HG03159 (cell line): Measurements from ENCODE around the gene TMEFF1.
"Not testable (repeated sequence)": the region's sequence is repeated elsewhere in the genome, so short reads cannot be mapped to it uniquely, and the experiment has no call there.

ENCODE experiments used
- ATAC-seq: cut with Tn5 transposase; IDR thresholded peaks from one replicate; pipeline ENCODE4 v1.9.1; 2021; ENCODE audit warnings: mild to moderate bottlenecking, moderate library complexity; ENCODE audit not compliant: unreplicated experiment

TMEFF1 gene, protein sequence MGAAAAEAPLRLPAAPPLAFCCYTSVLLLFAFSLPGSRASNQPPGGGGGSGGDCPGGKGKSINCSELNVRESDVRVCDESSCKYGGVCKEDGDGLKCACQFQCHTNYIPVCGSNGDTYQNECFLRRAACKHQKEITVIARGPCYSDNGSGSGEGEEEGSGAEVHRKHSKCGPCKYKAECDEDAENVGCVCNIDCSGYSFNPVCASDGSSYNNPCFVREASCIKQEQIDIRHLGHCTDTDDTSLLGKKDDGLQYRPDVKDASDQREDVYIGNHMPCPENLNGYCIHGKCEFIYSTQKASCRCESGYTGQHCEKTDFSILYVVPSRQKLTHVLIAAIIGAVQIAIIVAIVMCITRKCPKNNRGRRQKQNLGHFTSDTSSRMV

GRCh38 chr9:100472788-100473275 is at the start of gene TMEFF1:
Gene TMEFF1 (plus strand): TSS chr9:100473149. CDS start chr9:100473545, 396 bp downstream.
- ATAC-seq = peak; percentile 46

- ATAC-seq = no peak
Measured at GRCh38 chr9:100425758-100426157, 47.2 kb upstream of the TMEFF1 start.

- no peak for ATAC-seq
Measured at GRCh38 chr9:100426189-100426529, 46.8 kb upstream of the TMEFF1 start.

GRCh38 chr9:100426530-100427365 is 46.2 kb upstream of the TMEFF1 start, which contains the start of gene MSANTD3:
Gene MSANTD3 (plus strand): TSS chr9:100427143. CDS start chr9:100441939, 14,796 bp downstream.
- peak; percentile 76 for ATAC-seq

GRCh38 chr9:100427366-100428263 is 45.3 kb upstream of the TMEFF1 start:
- peak; percentile 57 for ATAC-seq

GRCh38 chr9:100428871-100429654 is 43.9 kb upstream of the TMEFF1 start:
- no peak for ATAC-seq

- ATAC-seq = no peak
Measured at GRCh38 chr9:100430286-100430940, 42.5 kb upstream of the TMEFF1 start.

DNA sequence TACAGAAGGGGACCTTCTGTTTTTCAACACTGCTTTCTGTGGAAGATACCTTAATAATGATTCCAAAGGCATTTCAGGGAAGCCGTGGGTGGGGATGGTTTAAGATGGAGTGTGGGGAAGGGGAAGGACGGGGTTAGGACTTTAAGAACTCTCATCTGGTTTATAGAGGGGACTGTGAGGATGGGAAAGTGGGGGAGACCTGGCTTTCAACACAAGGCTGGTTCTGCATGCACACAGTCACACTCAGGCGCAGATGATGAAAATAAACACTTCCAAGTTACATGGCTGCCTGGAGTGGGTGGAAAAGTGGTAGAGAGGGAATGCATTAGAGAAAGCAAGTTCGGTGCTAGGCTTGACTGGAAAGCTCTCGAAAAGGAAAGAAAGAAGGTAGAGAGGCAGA is 41.1 kb upstream of the TMEFF1 start:
- no peak for ATAC-seq

- no peak for ATAC-seq
Measured at GRCh38 chr9:100432736-100433135, 40.2 kb upstream of the TMEFF1 start.

GRCh38 chr9:100436571-100436970 is 36.4 kb upstream of the TMEFF1 start:
- ATAC-seq = no peak

DNA sequence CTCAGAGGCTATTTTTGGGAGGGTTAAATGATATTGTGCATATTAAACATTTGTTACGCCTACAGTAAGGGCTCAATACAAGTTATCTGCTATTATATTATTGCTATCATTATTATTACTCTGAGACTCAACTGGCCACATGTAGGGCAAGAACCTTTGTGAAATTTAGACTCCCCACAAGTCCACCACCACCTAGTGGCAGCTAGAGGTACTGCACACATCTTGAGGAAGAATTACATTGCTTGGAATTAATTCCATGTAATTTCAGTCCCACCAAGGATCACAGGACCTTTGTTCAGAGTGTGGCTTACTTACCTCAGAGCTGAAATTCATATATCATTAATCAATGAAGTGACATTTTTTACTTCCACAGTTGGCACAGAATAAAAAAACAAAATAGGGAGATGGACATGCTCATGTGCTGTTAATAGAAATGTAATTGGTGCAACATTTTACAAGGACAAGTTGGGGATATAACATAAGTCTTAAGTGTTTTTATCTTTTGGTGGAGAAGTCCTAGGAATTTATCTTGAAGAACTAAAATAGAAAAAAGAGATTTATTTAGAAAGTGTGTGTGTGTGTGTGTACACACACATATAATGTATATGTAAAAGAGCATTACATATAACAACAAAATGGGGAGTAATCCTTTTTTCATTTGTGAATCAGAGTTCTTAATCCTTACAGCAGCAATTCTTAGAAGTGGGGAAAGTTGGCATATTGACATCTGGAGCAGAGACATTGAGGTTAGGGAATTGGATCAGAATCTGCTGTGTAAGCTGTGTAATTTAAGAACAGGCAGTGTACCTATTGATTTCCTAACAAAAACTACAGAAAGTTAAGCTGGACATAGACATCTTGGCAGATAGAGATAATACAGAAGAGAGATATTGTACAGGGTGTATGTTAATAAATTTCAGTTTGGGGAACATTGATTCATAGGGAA is 34.8 kb upstream of the TMEFF1 start:
- ATAC-seq = peak; percentile 76

GRCh38 chr9:100440071-100440470 is 32.9 kb upstream of the TMEFF1 start:
- no peak for ATAC-seq

GRCh38 chr9:100440487-100440886 is 32.5 kb upstream of the TMEFF1 start:
- ATAC-seq = not testable (repeated sequence)

GRCh38 chr9:100441911-100442361 is 31.0 kb upstream of the TMEFF1 start:
- no peak for ATAC-seq

DNA sequence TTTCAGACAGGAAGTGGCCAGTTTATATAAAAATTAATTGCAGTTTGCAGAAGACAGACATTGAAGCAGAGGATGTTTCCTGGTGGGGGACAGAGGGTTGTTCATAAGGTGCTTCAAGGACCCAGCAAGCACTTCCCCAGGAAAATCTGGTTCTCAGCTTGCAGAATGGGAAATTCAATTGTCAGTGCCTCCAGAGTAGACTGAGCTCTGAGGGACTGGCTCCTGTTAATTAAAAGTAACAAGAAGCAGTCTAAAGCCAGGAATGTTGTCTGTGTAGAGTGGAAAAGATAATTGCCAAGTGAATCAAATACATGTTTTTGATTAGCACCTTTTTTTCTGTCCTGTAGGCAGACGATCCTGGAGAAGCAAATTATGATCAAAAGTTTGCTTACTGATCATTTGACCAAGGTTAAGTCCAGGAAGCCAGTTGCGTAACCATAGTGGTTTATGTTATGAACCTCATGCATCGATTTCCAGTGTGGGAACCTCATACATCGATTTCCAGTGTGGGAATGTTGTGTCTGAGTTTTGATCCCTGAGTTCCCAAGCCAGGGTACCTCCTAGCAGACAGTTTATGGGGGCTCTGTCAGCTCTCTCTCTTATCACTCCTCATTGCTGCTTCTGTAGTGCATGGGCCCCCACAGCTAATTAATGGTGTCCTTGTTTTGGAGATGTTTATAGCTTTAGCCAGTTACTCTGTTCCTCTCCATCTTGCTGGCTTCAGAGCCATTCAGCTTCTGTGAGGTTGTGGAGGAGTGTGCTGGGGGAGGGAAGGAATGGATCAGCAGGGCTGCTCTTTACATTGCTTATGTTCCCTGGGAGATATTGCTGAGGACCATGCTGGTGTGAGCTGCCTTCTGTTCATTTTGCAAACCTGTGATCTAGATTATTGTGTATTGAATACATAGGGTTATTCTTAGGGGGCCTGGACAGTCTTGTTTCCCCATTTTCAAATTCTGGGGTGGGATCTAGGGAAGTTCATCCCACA is 28.9 kb upstream of the TMEFF1 start:
- no peak for ATAC-seq

DNA sequence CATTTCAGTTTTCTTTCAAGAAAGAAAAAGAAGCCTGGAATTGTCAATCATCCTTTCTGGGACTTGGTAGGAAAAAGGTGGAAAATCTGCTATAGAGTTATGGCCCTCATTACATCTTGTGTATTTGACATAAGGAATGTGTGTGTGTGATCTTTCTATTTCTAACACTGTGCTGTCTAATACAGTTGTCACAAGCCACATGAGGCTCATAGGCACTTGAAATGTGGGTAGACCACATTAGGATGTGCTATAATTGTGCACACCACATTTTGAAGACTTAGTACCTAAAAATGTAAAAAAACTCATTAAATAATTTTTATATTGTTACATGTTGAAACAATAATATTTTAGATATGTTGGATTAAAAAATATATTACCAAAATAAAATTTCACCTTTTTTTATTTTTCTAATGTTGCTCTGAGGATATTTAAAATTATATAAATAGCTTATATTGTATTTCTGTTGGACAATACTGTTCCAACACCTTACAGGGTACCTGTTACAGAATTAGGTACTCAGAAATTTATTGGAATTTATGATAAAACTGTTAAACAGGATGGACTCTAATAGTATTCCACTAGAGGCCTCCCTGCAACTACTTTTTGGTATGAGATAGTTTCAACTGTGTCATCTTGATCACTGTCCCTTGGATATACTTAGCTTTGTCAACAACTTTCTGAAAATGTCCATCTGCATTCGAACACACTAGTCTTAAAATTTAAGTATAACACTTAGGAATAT is 27.6 kb upstream of the TMEFF1 start:
- no peak for ATAC-seq
